GM23338 (cell line): ENCODE measurements around the gene KIAA1328.

Experiments
- CREB1 ChIP-seq: fragments of 250-450 bp; sonication (Bioruptor Pico); IDR thresholded peaks from 2 replicates; pipeline ENCODE4 v1.5.0; 2020; ENCODE audit warnings: low read depth, mild to moderate bottlenecking, moderate library complexity
- CTCF ChIP-seq, 2 experiments: fragments of 200-600 bp in 1 of 2; sonication (generic) in 1 of 2; conservative IDR thresholded peaks; 2 replicates each; pipeline versions ENCODE4 v1.5.1 to v1.6.1; 2016 to 2017; ENCODE audit warnings: antibody characterized with exemption in 2 of 2, low read depth in 2 of 2, mild to moderate bottlenecking in 2 of 2, moderate library complexity in 1 of 2
- EZH2 ChIP-seq: fragments of 200-600 bp; sonication (generic); IDR thresholded peaks from one replicate; pipeline ENCODE4 v1.8.0; 2017; ENCODE audit warnings: antibody characterized with exemption, mild to moderate bottlenecking, low read depth; ENCODE audit not compliant: unreplicated experiment
- EZH2phosphoT487 ChIP-seq: fragments of 200-600 bp; sonication (generic); IDR thresholded peaks from one replicate; pipeline ENCODE4 v1.8.1; 2018; ENCODE audit warnings: antibody characterized with exemption; ENCODE audit not compliant: unreplicated experiment
- JUNB ChIP-seq: IDR thresholded peaks from one replicate; pipeline ENCODE4 v1.6.1; 2016; ENCODE audit warnings: antibody characterized with exemption; ENCODE audit not compliant: unreplicated experiment
- POLR2AphosphoS5 ChIP-seq: IDR thresholded peaks from 2 replicates; pipeline ENCODE4 v1.6.1; 2016; ENCODE audit warnings: antibody characterized with exemption, low read depth
- REST ChIP-seq: IDR thresholded peaks from one replicate; pipeline ENCODE4 v1.6.1; 2018; ENCODE audit warnings: antibody characterized with exemption; ENCODE audit not compliant: unreplicated experiment

- peak; percentile 59 to 79 for TF ChIP-seq CTCF (conservative IDR thresholded peaks at IDR 0.05; ENCODE audit: low read depth in 2 of 2)
- TF ChIP-seq CREB1 (CRISPR knock-in tag): no peak
- no peak for TF ChIP-seq POLR2AphosphoS5
- TF ChIP-seq REST: no peak
- no peak for TF ChIP-seq EZH2
- no peak for TF ChIP-seq EZH2phosphoT487
- no peak for TF ChIP-seq JUNB
Measured at GRCh38 chr18:37019157-37019827, 190.4 kb downstream of the KIAA1328 start.
